GM06990 (cell line): ENCODE results near the gene CXXC4.

Experiments used
- DNase-seq: peaks from one replicate; pipeline ENCODE4 v3.0.0-alpha.2; 2011; ENCODE audit not compliant: insufficient read length; ENCODE audit errors: extremely low read depth
- H3K27me3 ChIP-seq: replicated peaks from 2 replicates; pipeline ENCODE4 v1.6.0; 2011; ENCODE audit warnings: low read length; ENCODE audit not compliant: control insufficient read depth, insufficient read depth
- H3K36me3 ChIP-seq: 2 replicates; pipeline ENCODE4 v1.5.1; 2011; ENCODE audit warnings: low read length; ENCODE audit not compliant: control insufficient read depth, insufficient read depth
- H3K4me3 ChIP-seq: replicated peaks from 2 replicates; pipeline ENCODE4 v1.5.1; 2011; ENCODE audit warnings: low read depth, mild to moderate bottlenecking, control low read depth, low read length
- CTCF ChIP-seq: IDR thresholded peaks from 2 replicates; pipeline ENCODE4 v1.5.1; 2011; ENCODE audit warnings: low read length, control low read depth, mild to moderate bottlenecking, inconsistent platforms; ENCODE audit not compliant: insufficient read depth, poor library complexity, severe bottlenecking

Gene CXXC4

GRCh38 chr4:104524026-104524425 is 29.3 kb upstream of the CXXC4 start:
- DNase-seq: no peak
- no peaks in the 10 kb centered on the region for H3K27me3 ChIP-seq
- no peak overlapping the region for H3K4me3 ChIP-seq
- TF ChIP-seq CTCF: no peak
- no peaks in the 10 kb centered on the region for H3K36me3 ChIP-seq

- Histone ChIP-seq H3K36me3 (no peaks in the 10 kb centered on the region), H3K27me3 (no peaks in the 10 kb centered on the region), H3K4me3 (no peak overlapping the region)
- no peak for DNase-seq
- TF ChIP-seq CTCF: no peak
Observed at GRCh38 chr4:104519588-104519987, 24.9 kb upstream of the CXXC4 start.

- H3K36me3 ChIP-seq: no peaks in the 10 kb centered on the region
- TF ChIP-seq CTCF: no peak
- no peak for DNase-seq
- no peaks in the 10 kb centered on the region for H3K27me3 ChIP-seq
- no peak overlapping the region for H3K4me3 ChIP-seq
Observed at GRCh38 chr4:104516884-104517283, 22.2 kb upstream of the CXXC4 start.

- H3K36me3 ChIP-seq: no peaks in the 10 kb centered on the region
- H3K4me3 ChIP-seq: no peak overlapping the region
- no peak for TF ChIP-seq CTCF
- no peaks in the 10 kb centered on the region for H3K27me3 ChIP-seq
- no peak for DNase-seq
Observed at GRCh38 chr4:104508224-104508623, 13.5 kb upstream of the CXXC4 start.

- no peak for DNase-seq
- Histone ChIP-seq H3K4me3 (no peak overlapping the region), H3K27me3 (no peaks in the 10 kb centered on the region), H3K36me3 (no peaks in the 10 kb centered on the region)
- no peak for TF ChIP-seq CTCF
Observed at GRCh38 chr4:104507112-104507511, 12.4 kb upstream of the CXXC4 start.

- Histone ChIP-seq H3K4me3 (no peak overlapping the region), H3K27me3 (no peaks in the 10 kb centered on the region), H3K36me3 (no peaks in the 10 kb centered on the region)
- no peak for DNase-seq
- no peak for TF ChIP-seq CTCF
Observed at GRCh38 chr4:104504536-104504935, 9.8 kb upstream of the CXXC4 start.
